IMR-90 (cell line): Measurements from ENCODE around the gene SLC12A1. TPM values are rescaled to one million over a fixed set of nuclear protein-coding genes. Genes with fewer than 3 reads are reported as not detected.

Experiments
- ATAC-seq: fragments of 200-7000 bp; cut with Tn5 transposase; 2 replicates; pipeline ENCODE4 v1.9.1; 2020; ENCODE audit warnings: low read depth, mild to moderate bottlenecking, moderate library complexity
- BruUV-seq: library from RNA; stranded (reverse); fragments of 400-500 nt; replicated peaks from 2 replicates; lab custom pipeline; 2021; lab: Mats Ljungman, UMichigan
- CTCF ChIA-PET: fragments of 300-600 bp; formaldehyde crosslinking; extraction: SDS; loops from one replicate; lab custom pipeline; 2021; ENCODE audit warnings: antibody characterized with exemption; lab: Yijun Ruan, JAX
- POLR2A ChIA-PET: fragments of 300-600 bp; sonication (Branson Sonifier 250); formaldehyde crosslinking; loops from one replicate; lab custom pipeline; 2022; ENCODE audit warnings: antibody characterized with exemption; ENCODE audit not compliant: unreplicated experiment; lab: Charles Lee
- DNase-seq: peaks from one replicate; pipeline ENCODE4 v3.0.0; 2013
- H2AFZ ChIP-seq: replicated peaks from 2 replicates; pipeline ENCODE3; 2013; ENCODE audit warnings: low read length, mild to moderate bottlenecking; ENCODE audit not compliant: poor library complexity
- H2AK5ac ChIP-seq: 2 replicates; pipeline ENCODE4 v1.6.1; 2013; ENCODE audit warnings: low read depth, low read length, inconsistent platforms
- H2AK9ac ChIP-seq: replicated peaks from 2 replicates; pipeline ENCODE3; 2013; ENCODE audit warnings: mild to moderate bottlenecking, low read depth, low read length, moderate library complexity; ENCODE audit not compliant: poor library complexity
- H2BK120ac ChIP-seq: 2 replicates; pipeline ENCODE4 v1.6.1; 2013; ENCODE audit warnings: low read depth, low read length, inconsistent platforms
- H2BK15ac ChIP-seq: 3 replicates; pipeline ENCODE4 v1.6.1; 2013; ENCODE audit warnings: low read depth, low read length, inconsistent platforms
- H2BK20ac ChIP-seq: 2 replicates; pipeline ENCODE4 v1.6.1; 2013; ENCODE audit warnings: low read depth, mild to moderate bottlenecking, inconsistent platforms, low read length, moderate library complexity
- H2BK5ac ChIP-seq: 2 replicates; pipeline ENCODE4 v1.6.1; 2013; ENCODE audit warnings: mild to moderate bottlenecking, low read depth, low read length, inconsistent platforms; ENCODE audit not compliant: poor library complexity, severe bottlenecking
- H3K14ac ChIP-seq: replicated peaks from 2 replicates; pipeline ENCODE4 v1.6.1; 2013; ENCODE audit warnings: low read depth, low read length, inconsistent platforms
- H3K18ac ChIP-seq: 2 replicates; pipeline ENCODE4 v1.6.1; 2013; ENCODE audit warnings: low read depth, low read length, control low read depth
- H3K23ac ChIP-seq: 2 replicates; pipeline ENCODE4 v1.6.1; 2013; ENCODE audit warnings: low read depth, low read length, inconsistent platforms
- H3K27ac ChIP-seq: 2 replicates; pipeline ENCODE4 v1.5.1; 2013; ENCODE audit warnings: mild to moderate bottlenecking, control low read depth, low read length; ENCODE audit not compliant: insufficient read depth
- H3K27me3 ChIP-seq: 2 replicates; pipeline ENCODE4 v1.6.1; 2013; ENCODE audit warnings: low read length; ENCODE audit not compliant: control insufficient read depth, insufficient read depth
- H3K36me3 ChIP-seq: 2 replicates; pipeline ENCODE4 v1.6.1; 2013; ENCODE audit warnings: low read length, mixed read lengths; ENCODE audit not compliant: control insufficient read depth, insufficient read depth
- H3K4ac ChIP-seq: 2 replicates; pipeline ENCODE4 v1.6.1; 2013; ENCODE audit warnings: low read depth, low read length, inconsistent platforms
- H3K4me1 ChIP-seq: 2 replicates; pipeline ENCODE4 v1.6.1; 2013; ENCODE audit warnings: low read length, mixed read lengths; ENCODE audit not compliant: control insufficient read depth, insufficient read depth
- H3K4me2 ChIP-seq: 2 replicates; pipeline ENCODE4 v1.6.1; 2013; ENCODE audit warnings: low read depth, mild to moderate bottlenecking, control low read depth, low read length, moderate library complexity
- H3K4me3 ChIP-seq: 2 replicates; pipeline ENCODE4 v1.5.1; 2013; ENCODE audit warnings: low read depth, mild to moderate bottlenecking, control low read depth, low read length, moderate library complexity; ENCODE audit not compliant: insufficient read depth
- H3K56ac ChIP-seq: 2 replicates; pipeline ENCODE4 v1.6.1; 2013; ENCODE audit warnings: low read length, inconsistent platforms; ENCODE audit not compliant: insufficient read depth; ENCODE audit errors: extremely low read depth
- H3K79me1 ChIP-seq, 2 experiments: 2 replicates each; pipeline ENCODE4 v1.6.1; 2013; ENCODE audit warnings: low read length in 2 of 2, inconsistent platforms in 1 of 2, low read depth in 1 of 2
- H3K9ac ChIP-seq: 2 replicates; pipeline ENCODE4 v1.6.1; 2013; ENCODE audit warnings: low read depth, low read length, control low read depth
- H3K9me1 ChIP-seq: 2 replicates; pipeline ENCODE4 v1.6.1; 2013; ENCODE audit warnings: low read length, inconsistent platforms; ENCODE audit not compliant: insufficient read depth
- H3K9me3 ChIP-seq: 2 replicates; pipeline ENCODE4 v1.6.1; 2013; ENCODE audit warnings: low read length; ENCODE audit not compliant: control insufficient read depth, insufficient read depth
- H4K20me1 ChIP-seq: 2 replicates; pipeline ENCODE4 v1.6.1; 2013; ENCODE audit warnings: low read length, inconsistent platforms; ENCODE audit not compliant: insufficient read depth
- H4K5ac ChIP-seq: 2 replicates; pipeline ENCODE4 v1.6.1; 2013; ENCODE audit warnings: mild to moderate bottlenecking, low read depth, low read length, control low read depth
- H4K8ac ChIP-seq, 2 experiments: 2 replicates each; pipeline ENCODE4 v1.6.1; 2013; ENCODE audit warnings: low read depth in 2 of 2, low read length in 2 of 2, control low read depth in 1 of 2, inconsistent platforms in 1 of 2
- H4K91ac ChIP-seq: 2 replicates; pipeline ENCODE4 v1.6.1; 2013; ENCODE audit warnings: low read depth, low read length, inconsistent platforms; ENCODE audit not compliant: insufficient read depth
- BHLHE40 ChIP-seq: fragments of 150-350 bp; IDR thresholded peaks from 2 replicates; pipeline ENCODE4 v1.6.1; 2016; ENCODE audit warnings: mild to moderate bottlenecking, low read depth, low read length
- CEBPB ChIP-seq: IDR thresholded peaks from 2 replicates; pipeline ENCODE4 v1.6.1; 2012; ENCODE audit warnings: low read depth, low read length, improper control_type of control experiment
- CHD1 ChIP-seq: IDR thresholded peaks from 2 replicates; pipeline ENCODE4 v1.6.1; 2012; ENCODE audit warnings: low read depth, low read length, improper control_type of control experiment
- FOS ChIP-seq: fragments of 150-350 bp; IDR thresholded peaks from 2 replicates; pipeline ENCODE4 v1.6.1; 2016; ENCODE audit warnings: low read depth, low read length
- MAFK ChIP-seq: IDR thresholded peaks from 2 replicates; pipeline ENCODE4 v1.6.1; 2012; ENCODE audit warnings: low read depth, low read length, improper control_type of control experiment
- MAZ ChIP-seq: IDR thresholded peaks from 2 replicates; pipeline ENCODE4 v1.6.1; 2012; ENCODE audit warnings: low read depth, mild to moderate bottlenecking, low read length, improper control_type of control experiment, moderate library complexity, borderline replicate concordance
- MXI1 ChIP-seq: IDR thresholded peaks from 2 replicates; pipeline ENCODE4 v1.6.1; 2012; ENCODE audit warnings: low read depth, mild to moderate bottlenecking, low read length, moderate library complexity, borderline replicate concordance
- NFE2L2 ChIP-seq: fragments of 150-350 bp; IDR thresholded peaks from 2 replicates; pipeline ENCODE4 v1.6.1; 2016; ENCODE audit warnings: low read depth, mild to moderate bottlenecking, low read length
- POLR2A ChIP-seq: IDR thresholded peaks from 2 replicates; pipeline ENCODE4 v1.6.1; 2012; ENCODE audit warnings: mild to moderate bottlenecking, low read depth, low read length
- RAD21 ChIP-seq: IDR thresholded peaks from 2 replicates; pipeline ENCODE4 v1.6.1; 2012; ENCODE audit warnings: low read length, improper control_type of control experiment
- RCOR1 ChIP-seq: IDR thresholded peaks from 2 replicates; pipeline ENCODE4 v1.6.1; 2012; ENCODE audit warnings: mild to moderate bottlenecking, low read length, improper control_type of control experiment; ENCODE audit not compliant: insufficient replicate concordance
- RFX5 ChIP-seq: IDR thresholded peaks from 2 replicates; pipeline ENCODE4 v1.8.0; 2012; ENCODE audit warnings: low read depth, mild to moderate bottlenecking, low read length, moderate library complexity
- SMC3 ChIP-seq: fragments of 150-350 bp; IDR thresholded peaks from 2 replicates; pipeline ENCODE4 v1.6.1; 2016; ENCODE audit warnings: low read depth, mild to moderate bottlenecking, antibody characterized with exemption, low read length, moderate library complexity
- WGBS, 2 experiments: methylation state at CpG; one replicate each; pipeline versions ENCODE4 v1.1.5 to v1.1.7; 2013; ENCODE audit warnings: missing lambda C conversion rate in 2 of 2; ENCODE audit not compliant: insufficient read length in 1 of 2; ENCODE audit errors: extremely low coverage in 2 of 2; 5-methylcytosine and 5-hydroxymethylcytosine counted together
- dilution Hi-C: fragments of 300-500 bp; cut with HindIII; formaldehyde crosslinking; loops from one replicate; pipeline ENCODE4 v1.14.3; 2018; ENCODE audit warnings: low sequenced_read_pairs; ENCODE audit not compliant: unreplicated experiment
- in situ Hi-C: fragments of 300-500 bp; cut with MboI; formaldehyde crosslinking; loops from 3 replicates; pipeline ENCODE4 v1.14.3; 2019; ENCODE audit warnings: low sequenced_read_pairs, inconsistent platforms, mixed read lengths
- intact Hi-C: fragments of 100-400 bp; cut with micrococcal nuclease; formaldehyde crosslinking; loops from 2 replicates; pipeline ENCODE4 v1.10.0; 2022
- polyA plus RNA-seq, 3 experiments: library from polyadenylated mRNA; depleted of rRNA; stranded (reverse); fragments of >200 nt; gene quantifications; 2 replicates each; pipeline ENCODE4 v1.2.3, GENCODE V29; 2012; ENCODE audit warnings: low replicate concordance in 1 of 3
- total RNA-seq: library from RNA; depleted of rRNA; stranded (reverse); fragments of >200 nt; gene quantifications from 2 replicates; pipeline ENCODE4 v1.2.3, GENCODE V29; 2012
- TF ChIP-seq, protein P1 (sequence below): fragments of 150-350 bp; IDR thresholded peaks from 2 replicates; pipeline ENCODE4 v1.6.1; 2016; ENCODE audit warnings: low read depth, mild to moderate bottlenecking, low read length, moderate library complexity, borderline replicate concordance
- TF ChIP-seq, protein P2 (sequence below): conservative IDR thresholded peaks from 2 replicates; pipeline ENCODE4 v1.5.1; 2012; ENCODE audit warnings: mild to moderate bottlenecking, low read depth, low read length, improper control_type of control experiment
- TF ChIP-seq, protein P3 (sequence below): fragments of 150-350 bp; IDR thresholded peaks from 2 replicates; pipeline ENCODE4 v1.6.1; 2017; ENCODE audit warnings: mild to moderate bottlenecking, antibody characterized with exemption, low read length, low read depth

The SLC12A1 gene
- total and polyA plus RNA-seq, 2 of the 4 experiments (the other 2 are of a cell fraction): not detected

GRCh38 chr15:48242535-48242934 is 36.4 kb downstream of the SLC12A1 start:
- Histone ChIP-seq H3K27me3 (peaks cover 2% of the 10 kb centered on the region; the same call in 1 of the 2 replicates), H2BK5ac (no peak overlapping the region), H2BK15ac (no peak overlapping the region), H4K20me1 (no peaks in the 10 kb centered on the region), H2AFZ (no peak overlapping the region), H2BK120ac (no peak overlapping the region), H4K91ac (no peak overlapping the region), H4K8ac (no peak overlapping the region), H2BK20ac (no peak overlapping the region), H3K4me3 (no peak overlapping the region), H3K23ac (no peak overlapping the region), H3K4me1 (no peaks in the 10 kb centered on the region), H2AK9ac (no peak overlapping the region), H3K79me1 (no peaks in the 10 kb centered on the region), H3K9me1 (no peaks in the 10 kb centered on the region), H2AK5ac (no peak overlapping the region), H3K27ac (no peak overlapping the region), H4K5ac (no peak overlapping the region), H3K36me3 (no peaks in the 10 kb centered on the region), H3K18ac (no peak overlapping the region), H3K56ac (no peak overlapping the region), H3K14ac (no peak overlapping the region), H3K9ac (no peak overlapping the region), H3K4ac (no peak overlapping the region), H3K9me3 (no peaks in the 10 kb centered on the region), H3K4me2 (no peak overlapping the region)
- TF ChIP-seq, protein P1, sequence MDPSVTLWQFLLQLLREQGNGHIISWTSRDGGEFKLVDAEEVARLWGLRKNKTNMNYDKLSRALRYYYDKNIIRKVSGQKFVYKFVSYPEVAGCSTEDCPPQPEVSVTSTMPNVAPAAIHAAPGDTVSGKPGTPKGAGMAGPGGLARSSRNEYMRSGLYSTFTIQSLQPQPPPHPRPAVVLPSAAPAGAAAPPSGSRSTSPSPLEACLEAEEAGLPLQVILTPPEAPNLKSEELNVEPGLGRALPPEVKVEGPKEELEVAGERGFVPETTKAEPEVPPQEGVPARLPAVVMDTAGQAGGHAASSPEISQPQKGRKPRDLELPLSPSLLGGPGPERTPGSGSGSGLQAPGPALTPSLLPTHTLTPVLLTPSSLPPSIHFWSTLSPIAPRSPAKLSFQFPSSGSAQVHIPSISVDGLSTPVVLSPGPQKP: no peak
- TF ChIP-seq RCOR1 (no peak), RFX5 (no peak), CEBPB (no peak), RAD21 (no peak), POLR2A (no peak), CHD1 (no peak), MAFK (no peak), FOS (no peak), MAZ (no peak), MXI1 (no peak), SMC3 (no peak), NFE2L2 (no peak), BHLHE40 (no peak)
- TF ChIP-seq, protein P2, sequence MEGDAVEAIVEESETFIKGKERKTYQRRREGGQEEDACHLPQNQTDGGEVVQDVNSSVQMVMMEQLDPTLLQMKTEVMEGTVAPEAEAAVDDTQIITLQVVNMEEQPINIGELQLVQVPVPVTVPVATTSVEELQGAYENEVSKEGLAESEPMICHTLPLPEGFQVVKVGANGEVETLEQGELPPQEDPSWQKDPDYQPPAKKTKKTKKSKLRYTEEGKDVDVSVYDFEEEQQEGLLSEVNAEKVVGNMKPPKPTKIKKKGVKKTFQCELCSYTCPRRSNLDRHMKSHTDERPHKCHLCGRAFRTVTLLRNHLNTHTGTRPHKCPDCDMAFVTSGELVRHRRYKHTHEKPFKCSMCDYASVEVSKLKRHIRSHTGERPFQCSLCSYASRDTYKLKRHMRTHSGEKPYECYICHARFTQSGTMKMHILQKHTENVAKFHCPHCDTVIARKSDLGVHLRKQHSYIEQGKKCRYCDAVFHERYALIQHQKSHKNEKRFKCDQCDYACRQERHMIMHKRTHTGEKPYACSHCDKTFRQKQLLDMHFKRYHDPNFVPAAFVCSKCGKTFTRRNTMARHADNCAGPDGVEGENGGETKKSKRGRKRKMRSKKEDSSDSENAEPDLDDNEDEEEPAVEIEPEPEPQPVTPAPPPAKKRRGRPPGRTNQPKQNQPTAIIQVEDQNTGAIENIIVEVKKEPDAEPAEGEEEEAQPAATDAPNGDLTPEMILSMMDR: no peak
- TF ChIP-seq, protein P3, sequence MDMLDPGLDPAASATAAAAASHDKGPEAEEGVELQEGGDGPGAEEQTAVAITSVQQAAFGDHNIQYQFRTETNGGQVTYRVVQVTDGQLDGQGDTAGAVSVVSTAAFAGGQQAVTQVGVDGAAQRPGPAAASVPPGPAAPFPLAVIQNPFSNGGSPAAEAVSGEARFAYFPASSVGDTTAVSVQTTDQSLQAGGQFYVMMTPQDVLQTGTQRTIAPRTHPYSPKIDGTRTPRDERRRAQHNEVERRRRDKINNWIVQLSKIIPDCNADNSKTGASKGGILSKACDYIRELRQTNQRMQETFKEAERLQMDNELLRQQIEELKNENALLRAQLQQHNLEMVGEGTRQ: no peak
- intact Hi-C loops: no loop called here
- ATAC-seq (no peak), DNase-seq (no peak)
- CTCF ChIA-PET: no interaction called here
- WGBS, 2 experiments: 66% methylated on average over 4 of the region's 4 CpGs; no CpG with 5 or more reads in 1 of the 2 experiments
- BruUV-seq: no TSS peak
- in situ Hi-C loops: no loop called here
- POLR2A ChIA-PET: no interaction called here
- dilution Hi-C loops: no loop called here
